ENCODE results near the gene TTC21B. TPM values are rescaled to one million over a fixed set of nuclear protein-coding genes. Genes with fewer than 3 reads are reported as not detected.
A peak's percentile ranks its signal among the peaks of the same experiment; 100 is the strongest.
"Not testable (repeated sequence)": the region's sequence is repeated elsewhere in the genome, so short reads cannot be mapped to it uniquely, and the experiment has no call there.

The TTC21B gene
- total RNA-seq, 2 donors from 2014 or later = 13.7 to 14.8 TPM

DNA sequence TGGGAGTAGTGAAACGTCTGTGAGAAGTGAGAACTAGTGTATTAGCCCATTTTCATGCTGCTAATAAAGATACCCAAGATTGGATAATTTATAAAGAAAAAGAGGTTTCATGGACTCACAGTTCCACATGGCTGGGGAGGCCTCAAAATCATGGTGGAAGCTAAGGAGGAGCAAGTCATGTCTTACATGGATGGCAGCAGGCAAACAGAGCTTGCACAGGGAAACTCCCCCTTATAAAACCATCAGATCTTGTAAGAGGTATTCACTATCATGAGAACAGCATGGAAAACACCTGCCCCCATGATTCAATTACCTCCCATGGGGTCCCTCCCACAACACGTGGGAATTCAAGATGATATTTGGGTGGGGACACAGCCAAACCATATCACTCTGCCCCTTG, 93.9 kb downstream of the TTC21B start:
- ATAC-seq; intact Hi-C loops (cut with DNase I); DNase-seq: not testable (repeated sequence)

- intact Hi-C loops (cut with DNase I) = no loop called here
- ATAC-seq = no peak
- no peak for DNase-seq
Observed at GRCh38 chr2:165857876-165858275, 95.7 kb downstream of the TTC21B start.

GRCh38 chr2:165852394-165852793, 101.2 kb downstream of the TTC21B start:
- intact Hi-C loops (cut with DNase I) = no loop called here
- no peak for ATAC-seq
- DNase-seq = no peak

DNA sequence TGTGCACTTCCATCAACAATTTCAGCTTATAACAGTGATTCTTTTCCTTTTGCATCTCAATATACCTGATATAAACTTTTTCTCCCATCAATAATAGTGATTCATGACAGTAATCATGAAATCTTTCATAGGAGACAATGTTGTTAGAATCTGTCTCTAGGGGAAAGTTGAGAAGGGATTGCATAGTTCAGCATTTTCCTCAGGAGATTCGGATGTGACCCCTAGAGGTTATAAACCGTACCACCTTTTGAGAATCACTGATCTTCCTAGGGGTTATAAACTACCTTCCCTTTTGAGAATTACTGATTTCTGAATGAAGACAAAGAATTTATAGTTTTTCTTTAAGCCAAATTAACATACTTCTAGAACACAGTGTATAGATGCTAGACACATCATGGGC, 106.6 kb downstream of the TTC21B start:
- intact Hi-C loops (cut with DNase I) = no loop called here
- no peak for ATAC-seq

DNA sequence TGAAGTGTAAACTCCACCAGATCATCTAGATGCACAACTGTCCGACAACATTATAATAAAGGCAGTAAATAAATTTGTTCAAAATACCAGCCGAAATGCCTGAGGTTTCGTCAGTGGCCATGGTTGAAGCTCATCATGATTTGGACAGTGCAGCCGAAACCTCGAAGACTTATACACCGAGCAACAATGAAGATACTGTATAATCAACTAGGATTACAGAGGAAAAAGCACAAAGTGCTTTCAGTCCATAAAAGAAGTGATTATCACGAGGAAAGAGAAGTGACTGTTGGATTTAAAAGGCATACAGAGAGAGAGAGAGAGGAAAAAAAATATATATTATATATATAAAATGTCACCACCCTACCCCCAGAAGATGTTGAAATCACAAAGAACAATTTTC, 107.5 kb downstream of the TTC21B start:
- intact Hi-C loops (cut with DNase I) = no loop called here
- ATAC-seq (no peak), DNase-seq (no peak)

More for the DNA sequence above, 106.6 kb downstream of the TTC21B start:
- no peak for DNase-seq

GRCh38 chr2:165844216-165844615, 109.4 kb downstream of the TTC21B start:
- intact Hi-C loops (cut with DNase I) = no loop called here
- no peak for DNase-seq
- ATAC-seq = no peak

- DNase-seq (no peak), ATAC-seq (no peak)
- intact Hi-C loops (cut with DNase I) = no loop called here
Observed at GRCh38 chr2:165843351-165843750, 110.2 kb downstream of the TTC21B start.

- no peak for DNase-seq
- ATAC-seq = no peak
- intact Hi-C loops (cut with DNase I) = no loop called here
Observed at GRCh38 chr2:165840333-165840958, 113.1 kb downstream of the TTC21B start.

DNA sequence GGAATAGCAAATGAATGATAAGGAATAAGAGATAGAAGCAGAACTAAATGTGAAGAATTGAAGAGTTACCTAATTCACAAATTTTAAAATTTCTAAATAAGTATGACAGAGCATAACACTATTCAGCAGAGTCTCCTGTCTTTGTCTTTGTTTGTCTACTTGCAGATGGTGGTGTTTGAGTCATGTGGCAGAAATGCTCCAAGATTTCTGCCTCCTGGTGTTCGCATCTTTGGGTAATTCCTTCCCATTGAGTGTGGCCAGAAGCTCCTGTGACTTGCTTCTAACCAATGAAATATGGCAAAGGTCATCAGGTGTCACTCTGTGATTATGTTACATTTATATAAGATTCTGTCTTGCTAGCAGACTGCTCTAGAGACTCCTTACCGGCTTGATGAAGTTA, 114.0 kb downstream of the TTC21B start:
- no peak for ATAC-seq

DNA sequence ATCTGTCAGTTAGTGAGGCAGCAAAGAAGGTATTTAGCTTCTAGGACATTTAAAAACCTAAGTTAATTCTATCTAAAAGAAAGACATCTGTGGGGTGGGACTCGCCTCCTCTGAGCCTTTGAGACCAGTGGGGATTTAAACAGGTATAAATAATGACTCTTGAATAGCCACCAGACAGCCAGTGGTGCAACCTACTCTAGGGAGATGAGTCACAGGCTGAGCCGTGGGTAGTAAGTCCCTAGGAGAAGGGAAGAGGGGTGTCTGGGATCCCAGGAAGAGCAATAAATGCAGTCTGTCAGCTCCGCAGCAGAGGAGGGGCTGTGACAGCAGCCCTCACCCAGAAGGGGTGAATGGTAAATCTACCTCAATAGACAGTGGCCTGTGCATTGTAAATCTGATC, 116.5 kb downstream of the TTC21B start:
- ATAC-seq (no peak), DNase-seq (no peak)
- intact Hi-C loops (cut with DNase I) = no loop called here

More for the DNA sequence above, 114.0 kb downstream of the TTC21B start:
- DNase-seq = no peak
- intact Hi-C loops (cut with DNase I) = no loop called here

DNA sequence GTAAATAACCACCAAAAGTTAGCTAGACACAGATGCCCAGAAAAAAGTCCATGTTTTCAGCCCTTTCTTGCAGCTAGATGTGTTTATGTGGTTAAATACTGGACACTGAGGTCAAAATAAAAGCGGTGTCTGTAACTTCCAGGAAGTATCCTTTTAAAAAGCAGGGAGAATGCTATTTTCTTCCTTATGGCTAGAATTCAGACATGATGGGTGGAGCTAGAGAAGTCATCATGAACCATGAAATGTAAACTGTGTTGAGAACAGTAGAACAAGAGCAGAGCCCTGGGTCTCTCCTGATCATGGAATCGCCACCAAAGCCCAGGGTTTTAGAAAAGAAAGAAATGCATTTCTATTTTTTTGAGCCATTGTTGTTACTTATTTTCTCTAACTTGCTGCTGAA, 118.2 kb downstream of the TTC21B start:
- intact Hi-C loops (cut with DNase I) = no loop called here
- no peak for DNase-seq
- no peak for ATAC-seq

DNA sequence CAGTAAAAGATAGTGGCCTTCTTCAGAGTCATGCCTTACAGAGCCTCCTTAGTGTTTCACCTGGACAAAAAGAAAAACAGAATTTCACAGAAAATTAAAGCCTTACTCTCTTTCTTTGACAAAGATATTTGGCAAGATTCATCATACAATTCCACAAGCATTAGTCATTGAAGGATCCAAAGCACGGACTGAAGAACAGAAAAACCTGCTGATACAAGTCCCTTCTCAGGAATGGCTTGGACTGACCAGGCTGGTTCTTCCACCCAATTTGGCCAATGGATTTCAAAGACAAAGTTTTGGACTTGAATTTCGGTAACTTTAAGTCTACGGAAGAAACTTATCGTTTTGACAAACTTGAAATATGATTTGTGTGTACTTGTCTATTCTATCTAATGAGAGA, 120.4 kb downstream of the TTC21B start:
- no peak for DNase-seq
- intact Hi-C loops (cut with DNase I) = no loop called here
- peak in 1 of 2 donors; percentile 47 for ATAC-seq

DNA sequence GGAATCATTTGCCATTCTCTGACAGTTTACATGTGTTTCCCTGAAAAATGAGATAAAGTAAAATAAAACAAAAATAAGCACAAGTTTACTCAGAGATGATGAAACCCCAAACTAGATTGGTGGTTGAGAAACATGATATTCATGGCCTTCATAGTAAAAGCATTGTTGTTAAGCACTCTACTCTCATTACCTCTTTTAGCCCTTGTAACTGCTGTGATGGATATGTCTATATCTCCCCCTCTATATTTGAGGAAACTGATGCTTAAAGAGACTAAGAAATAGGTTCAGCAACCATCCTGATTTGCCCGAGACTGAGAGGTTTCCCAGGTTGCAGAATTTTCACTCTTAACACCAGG, 125.7 kb downstream of the TTC21B start:
- DNase-seq = no peak
- ATAC-seq = no peak
- intact Hi-C loops (cut with DNase I) = no loop called here

DNA sequence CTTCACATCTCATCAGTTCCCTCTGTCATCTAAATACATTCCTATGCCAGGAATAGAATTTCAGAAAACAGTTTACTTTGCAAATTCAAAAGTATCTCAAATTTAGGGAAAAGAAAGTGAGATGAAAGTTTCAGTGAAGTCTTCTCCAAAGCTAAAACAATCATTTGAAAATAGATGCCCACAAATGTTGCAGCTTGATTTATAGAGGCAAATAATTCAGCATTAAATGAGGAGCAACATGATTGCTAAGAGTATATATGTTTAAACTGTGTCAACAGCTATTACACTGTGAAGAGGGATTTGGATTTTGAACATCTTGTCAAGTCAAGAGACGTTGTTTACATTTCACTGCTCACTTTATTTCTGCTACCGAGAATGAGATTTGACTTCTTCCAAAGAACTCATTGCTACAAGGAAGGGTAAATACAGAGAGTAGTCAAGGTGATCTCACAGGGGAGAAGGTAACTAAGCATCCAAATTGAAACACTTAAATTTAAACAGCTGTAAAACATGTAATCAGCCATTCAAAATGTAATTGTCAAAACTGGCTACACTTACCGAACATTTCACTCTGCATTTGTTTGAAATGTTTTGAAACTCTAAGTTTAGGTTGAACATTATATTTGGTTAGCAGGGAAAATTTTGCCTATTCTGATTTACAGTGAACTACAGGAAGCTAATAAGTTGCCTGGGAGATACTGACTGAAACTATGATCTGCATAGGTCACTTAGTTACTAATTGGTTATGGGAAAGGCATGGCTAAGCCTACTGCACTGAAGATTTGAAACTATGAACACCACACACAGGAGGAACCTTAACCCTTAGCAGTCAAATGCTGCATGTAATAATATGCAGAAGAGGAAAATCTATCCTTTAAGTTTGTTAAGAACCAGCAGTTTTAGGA, 126.3 kb downstream of the TTC21B start:
- no peak for DNase-seq
- ATAC-seq = no peak
- intact Hi-C loops (cut with DNase I) = no loop called here

DNA sequence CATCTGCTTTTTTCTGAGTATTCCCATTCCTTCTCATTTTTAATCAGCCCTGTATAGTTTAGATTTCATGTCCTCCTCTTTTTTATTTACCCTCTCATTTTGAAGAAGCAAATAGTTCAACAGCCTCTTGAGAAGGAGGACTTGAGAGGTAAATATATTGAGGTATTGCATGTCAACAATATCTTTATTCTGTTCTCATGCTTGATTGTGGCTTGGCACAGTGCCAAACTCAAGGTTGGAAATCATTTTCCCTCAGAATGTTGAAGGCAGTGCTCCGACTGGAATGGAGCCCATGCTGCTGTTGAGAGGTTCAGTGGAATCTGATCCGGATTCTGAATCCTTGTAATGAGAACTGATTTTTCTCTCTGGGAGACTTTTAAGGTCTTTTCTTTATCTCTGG, 128.5 kb downstream of the TTC21B start:
- no peak for DNase-seq
- ATAC-seq = no peak
- intact Hi-C loops (cut with DNase I) = no loop called here

Other genes with a start within 250 kb of the TTC21B start
- under 1 TPM; 0.35 to 0.39 TPM for gene GALNT3, start 159.5 kb downstream of the TTC21B start, total RNA-seq
- under 1 TPM; 0.24 to 0.32 TPM for gene SCN1A, start 174.2 kb upstream of the TTC21B start, total RNA-seq

All from left cardiac atrium (tissue), 4 donors.